ENCODE data around the gene PHEX.

Gene PHEX

DNA sequence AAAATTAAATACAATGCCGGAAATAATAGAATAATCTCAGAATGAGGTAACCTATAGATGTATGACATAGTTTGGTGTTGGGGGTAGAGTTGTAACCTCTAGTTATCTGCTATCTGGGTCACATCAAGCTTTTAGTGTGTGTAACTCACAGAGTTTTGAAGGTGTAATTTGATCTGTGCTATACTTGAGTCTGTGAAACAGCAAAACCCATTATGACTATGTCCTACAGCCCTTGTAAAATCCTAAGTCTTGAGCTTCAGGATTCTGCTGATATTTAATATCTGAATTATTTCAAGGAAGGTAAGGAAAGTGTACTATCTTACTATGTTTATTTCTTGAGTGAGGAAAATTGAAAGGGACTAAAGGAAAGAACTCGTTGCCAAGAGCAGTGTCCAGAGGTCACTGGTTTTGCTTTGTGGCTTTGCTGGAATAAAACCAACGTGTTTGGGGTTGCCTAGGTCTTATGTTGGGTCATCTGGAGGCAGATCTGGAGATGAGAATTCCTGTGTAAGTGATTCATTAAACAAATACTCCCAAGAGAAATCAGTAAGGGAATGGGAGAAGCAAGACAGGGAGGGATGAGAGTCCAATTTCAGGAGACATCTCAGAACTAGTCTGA, 132.8 kb downstream of the PHEX start:
- Mint-ChIP-seq H3K9me3 (no peaks in the 10 kb centered on the region), H3K27ac (no peak overlapping the region), H3K4me3 (no peak overlapping the region), H3K27me3 (peaks cover 0 to 11% of the 10 kb centered on the region in 2 donors), H3K36me3 (peaks cover 0 to 2% of the 10 kb centered on the region in 2 donors), H3K4me1 (no peaks in the 10 kb centered on the region)
- no peak for DNase-seq
- no peak for ATAC-seq (replicated peaks)

DNA sequence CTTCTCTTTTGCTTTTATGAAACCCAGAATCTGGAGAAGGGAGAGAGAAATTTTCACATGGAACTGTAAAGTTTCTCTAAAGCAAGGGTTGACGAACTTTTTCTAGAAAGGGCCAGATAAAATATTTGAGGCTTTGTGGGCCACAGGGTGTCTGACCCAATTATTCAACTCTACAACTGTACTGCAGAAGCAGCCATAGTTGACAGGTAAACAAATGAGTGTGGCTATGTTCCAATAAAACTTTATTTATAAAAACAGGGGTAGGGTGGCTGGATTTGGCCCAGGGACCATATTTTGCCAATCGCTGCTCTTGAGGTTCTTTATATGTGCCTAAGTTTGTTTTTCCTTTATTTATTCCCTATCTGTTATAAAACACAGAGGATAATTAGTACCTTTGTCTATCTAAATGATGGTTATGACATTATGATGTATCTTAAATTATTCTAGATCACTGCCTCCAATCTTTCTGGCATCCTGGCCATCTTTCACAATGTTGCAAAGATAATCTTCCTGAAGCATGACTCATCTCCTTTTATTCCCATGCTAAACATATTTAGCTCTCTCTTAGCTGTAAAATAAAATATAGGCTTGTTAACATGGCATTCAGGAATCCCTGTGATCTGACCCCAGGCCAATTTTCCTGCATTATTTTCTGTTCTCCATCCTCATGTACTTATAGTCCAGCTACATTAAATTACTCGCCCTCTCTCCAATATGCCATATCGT, 133.8 kb downstream of the PHEX start:
- Mint-ChIP-seq H3K9me3 (no peaks in the 10 kb centered on the region), H3K27ac (no peak overlapping the region), H3K36me3 (peaks cover 0 to 2% of the 10 kb centered on the region in 2 donors), H3K27me3 (peaks cover 0 to 12% of the 10 kb centered on the region in 2 donors), H3K4me1 (no peaks in the 10 kb centered on the region), H3K4me3 (no peak overlapping the region)
- DNase-seq (no peak), ATAC-seq (replicated peaks) (no peak)

DNA sequence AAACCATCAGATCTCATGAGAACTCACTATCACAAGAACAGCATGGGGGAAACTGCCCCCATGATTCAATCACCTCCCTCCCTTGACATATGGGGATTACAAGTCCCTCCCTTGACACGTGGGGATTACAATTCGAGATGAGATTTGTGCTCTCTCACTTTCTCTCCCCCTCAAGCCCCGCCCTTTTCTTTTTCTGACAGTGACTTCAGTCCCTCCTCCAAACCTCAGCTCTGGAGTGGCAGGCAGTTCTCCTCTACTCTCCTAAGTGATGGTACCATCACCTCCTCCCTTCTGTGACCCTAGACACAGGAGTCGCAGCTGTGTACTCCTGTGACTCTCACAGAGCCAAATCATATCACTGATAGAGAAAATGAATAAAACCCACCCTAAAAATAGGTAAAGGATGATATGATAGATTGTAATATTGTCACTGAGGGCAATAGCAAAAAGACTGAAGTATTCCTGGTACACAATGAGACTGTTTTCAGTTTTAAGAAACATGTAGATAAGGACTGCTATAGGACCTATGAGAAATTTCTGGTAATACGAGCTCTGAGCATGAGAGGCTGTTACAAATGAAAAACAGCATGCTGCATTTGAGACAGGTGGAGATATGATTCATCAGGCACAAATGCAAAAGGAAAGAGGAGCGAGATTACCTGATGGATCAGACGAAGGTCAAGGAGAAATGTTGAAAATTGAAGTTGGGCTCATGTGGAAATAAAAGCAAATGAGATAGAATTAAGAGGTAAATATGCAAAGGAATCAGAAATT, 139.3 kb downstream of the PHEX start:
- no peak for ATAC-seq (replicated peaks)

DNA sequence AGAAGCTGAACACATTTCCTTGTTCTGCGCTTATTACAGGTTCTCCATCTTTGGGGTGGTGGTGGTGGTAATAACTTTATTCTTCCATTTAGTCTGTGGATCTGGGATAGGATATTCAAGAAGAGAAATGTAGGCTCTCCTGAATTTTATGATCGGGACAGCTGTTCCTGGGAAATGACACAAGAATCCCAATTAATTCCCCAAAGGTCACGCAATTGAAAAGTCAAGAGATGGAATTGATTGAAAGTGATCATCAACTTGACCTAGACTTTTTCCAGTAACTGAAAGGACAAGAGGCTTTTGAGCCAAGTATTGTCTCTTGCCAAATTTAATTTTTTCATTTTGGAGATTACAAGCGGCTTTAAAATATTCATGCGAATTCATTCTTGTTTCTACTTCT, 141.8 kb downstream of the PHEX start:
- ATAC-seq (replicated peaks) = no peak
- H3K27ac Mint-ChIP-seq = no peak overlapping the region
- H3K4me1 Mint-ChIP-seq = no peaks in the 10 kb centered on the region
- no peak for DNase-seq
- no peaks in the 10 kb centered on the region for H3K9me3 Mint-ChIP-seq
- H3K27me3 Mint-ChIP-seq = peaks cover 8 to 16% of the 10 kb centered on the region in 2 donors
- peaks cover 0 to 11% of the 10 kb centered on the region in 2 donors for H3K36me3 Mint-ChIP-seq
- H3K4me3 Mint-ChIP-seq = no peak overlapping the region

More for the DNA sequence above, 139.3 kb downstream of the PHEX start:
- peaks cover 8 to 16% of the 10 kb centered on the region in 2 donors for H3K27me3 Mint-ChIP-seq
- H3K9me3 Mint-ChIP-seq = no peaks in the 10 kb centered on the region
- H3K4me3 Mint-ChIP-seq = no peak overlapping the region
- DNase-seq = no peak
- peaks cover 0 to 11% of the 10 kb centered on the region in 2 donors for H3K36me3 Mint-ChIP-seq
- H3K27ac Mint-ChIP-seq = no peak overlapping the region
- no peaks in the 10 kb centered on the region for H3K4me1 Mint-ChIP-seq

DNA sequence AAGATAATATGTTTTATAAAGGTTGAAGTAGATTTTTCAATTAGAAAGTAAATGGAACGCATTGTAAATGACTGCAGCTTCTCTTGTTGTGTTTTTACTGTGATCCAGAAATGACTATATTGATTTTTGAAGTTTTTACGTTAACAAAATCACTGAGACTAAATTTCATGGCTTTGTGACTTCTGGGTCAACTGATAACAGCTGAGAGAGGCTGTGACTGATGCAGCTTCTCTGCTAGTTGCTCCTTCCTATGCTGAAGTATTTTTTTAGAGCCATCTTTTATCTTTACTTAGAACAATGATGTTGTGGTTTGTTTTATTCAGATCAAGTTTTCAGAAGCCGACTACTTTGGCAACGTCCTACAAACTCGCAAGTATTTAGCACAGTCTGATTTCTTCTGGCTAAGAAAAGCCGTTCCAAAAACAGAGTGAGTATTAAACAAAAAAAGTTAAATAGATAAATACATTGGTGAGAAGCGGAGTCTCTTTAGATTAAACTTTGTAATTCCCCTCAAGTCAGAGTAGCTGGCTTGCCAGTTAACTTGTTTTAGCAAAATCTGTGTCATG, 145.9 kb downstream of the PHEX start:
- H3K9me3 Mint-ChIP-seq = peaks cover 3 to 12% of the 10 kb centered on the region in 2 donors
- no peak for DNase-seq
- peaks cover 11 to 15% of the 10 kb centered on the region in 2 donors for H3K36me3 Mint-ChIP-seq
- no peak overlapping the region for H3K4me3 Mint-ChIP-seq
- ATAC-seq (replicated peaks) = no peak
- H3K27me3 Mint-ChIP-seq = no peaks in the 10 kb centered on the region
- H3K27ac Mint-ChIP-seq = no peak overlapping the region
- no peaks in the 10 kb centered on the region for H3K4me1 Mint-ChIP-seq

DNA sequence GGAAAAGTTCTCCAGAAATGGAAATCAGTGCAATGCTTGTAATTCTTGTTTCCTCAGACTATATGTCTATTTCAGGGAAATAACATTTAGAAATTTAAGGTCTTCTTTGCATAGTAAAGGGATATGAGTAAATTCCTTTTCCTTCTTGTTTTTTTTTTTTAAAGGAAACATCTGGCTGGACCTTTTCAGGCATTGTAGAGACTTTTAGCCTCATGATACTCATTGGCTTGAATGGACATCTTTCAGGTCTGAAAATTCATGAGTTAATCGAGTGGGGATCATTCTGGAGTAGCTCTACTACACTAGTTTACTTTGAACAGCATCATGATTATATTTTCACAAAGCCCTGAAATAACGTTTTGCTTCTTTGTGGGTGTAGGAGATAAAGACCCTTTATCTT, 152.0 kb downstream of the PHEX start:
- no peaks in the 10 kb centered on the region for H3K4me1 Mint-ChIP-seq
- H3K4me3 Mint-ChIP-seq = no peak overlapping the region
- ATAC-seq (replicated peaks) = no peak
- no peak overlapping the region for H3K27ac Mint-ChIP-seq
- DNase-seq = no peak
- H3K9me3 Mint-ChIP-seq = peaks cover 3 to 12% of the 10 kb centered on the region in 2 donors
- H3K27me3 Mint-ChIP-seq = peaks cover 0 to 6% of the 10 kb centered on the region in 2 donors
- H3K36me3 Mint-ChIP-seq = peaks cover 14 to 18% of the 10 kb centered on the region in 2 donors

DNA sequence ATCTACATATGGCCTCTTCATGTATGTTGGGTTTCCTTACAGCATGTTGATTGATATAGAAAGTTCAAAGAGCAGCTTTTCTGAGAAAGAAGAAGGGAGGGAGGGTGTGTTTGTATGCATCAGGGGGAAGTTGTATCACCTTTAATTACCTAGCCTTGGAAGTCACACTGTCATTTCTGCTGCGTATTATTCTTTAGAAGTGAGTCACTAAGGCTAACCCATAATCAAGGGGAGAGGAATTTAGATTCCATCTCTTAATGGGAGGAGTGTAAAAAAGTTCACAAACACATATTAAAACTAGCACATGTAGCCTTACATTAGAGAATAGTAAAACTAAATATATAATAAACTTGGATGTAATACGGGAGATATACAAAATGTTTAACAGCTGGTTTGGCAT, 154.0 kb downstream of the PHEX start:
- no peak for DNase-seq

DNA sequence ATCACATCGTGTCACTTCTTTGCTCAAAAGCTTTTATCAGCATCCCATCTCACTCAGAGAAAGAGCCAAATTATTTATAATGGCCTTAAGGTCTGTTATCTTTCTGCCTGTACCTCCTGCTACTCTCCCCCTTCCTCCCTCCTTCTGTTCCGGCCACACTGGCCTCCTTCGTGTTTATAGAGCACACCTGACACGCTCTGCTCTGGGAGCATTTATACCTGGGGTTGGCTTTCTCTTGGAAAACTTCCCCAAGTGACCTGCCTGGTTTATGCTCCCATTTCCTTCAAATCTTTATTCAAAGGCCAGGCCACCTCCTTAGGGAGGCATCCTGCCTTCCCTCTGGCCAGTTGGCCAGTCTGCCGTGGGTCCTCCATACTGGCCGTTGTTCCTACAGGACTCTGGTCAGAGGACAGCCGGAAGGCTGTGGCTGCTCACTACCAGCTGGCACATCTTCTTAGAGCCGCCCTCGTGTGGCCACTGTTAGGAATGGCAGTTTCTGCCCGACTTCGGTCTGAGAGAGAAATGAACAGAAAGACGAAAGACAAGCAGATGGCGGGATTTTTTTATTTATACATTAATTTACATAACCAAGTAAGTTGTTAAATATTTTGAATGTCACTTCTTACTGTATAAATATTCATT, 160.4 kb downstream of the PHEX start:
- peak overlapping the region in 1 of 2 donors; percentile 28 for H3K4me3 Mint-ChIP-seq

More for the DNA sequence above, 154.0 kb downstream of the PHEX start:
- H3K4me3 Mint-ChIP-seq = no peak overlapping the region
- peaks cover 5 to 10% of the 10 kb centered on the region in 2 donors for H3K36me3 Mint-ChIP-seq
- no peaks in the 10 kb centered on the region for H3K4me1 Mint-ChIP-seq
- peaks cover 0 to under 1% of the 10 kb centered on the region in 2 donors for H3K9me3 Mint-ChIP-seq
- no peak for ATAC-seq (replicated peaks)
- H3K27me3 Mint-ChIP-seq = peaks cover 0 to 11% of the 10 kb centered on the region in 2 donors
- no peak overlapping the region for H3K27ac Mint-ChIP-seq

DNA sequence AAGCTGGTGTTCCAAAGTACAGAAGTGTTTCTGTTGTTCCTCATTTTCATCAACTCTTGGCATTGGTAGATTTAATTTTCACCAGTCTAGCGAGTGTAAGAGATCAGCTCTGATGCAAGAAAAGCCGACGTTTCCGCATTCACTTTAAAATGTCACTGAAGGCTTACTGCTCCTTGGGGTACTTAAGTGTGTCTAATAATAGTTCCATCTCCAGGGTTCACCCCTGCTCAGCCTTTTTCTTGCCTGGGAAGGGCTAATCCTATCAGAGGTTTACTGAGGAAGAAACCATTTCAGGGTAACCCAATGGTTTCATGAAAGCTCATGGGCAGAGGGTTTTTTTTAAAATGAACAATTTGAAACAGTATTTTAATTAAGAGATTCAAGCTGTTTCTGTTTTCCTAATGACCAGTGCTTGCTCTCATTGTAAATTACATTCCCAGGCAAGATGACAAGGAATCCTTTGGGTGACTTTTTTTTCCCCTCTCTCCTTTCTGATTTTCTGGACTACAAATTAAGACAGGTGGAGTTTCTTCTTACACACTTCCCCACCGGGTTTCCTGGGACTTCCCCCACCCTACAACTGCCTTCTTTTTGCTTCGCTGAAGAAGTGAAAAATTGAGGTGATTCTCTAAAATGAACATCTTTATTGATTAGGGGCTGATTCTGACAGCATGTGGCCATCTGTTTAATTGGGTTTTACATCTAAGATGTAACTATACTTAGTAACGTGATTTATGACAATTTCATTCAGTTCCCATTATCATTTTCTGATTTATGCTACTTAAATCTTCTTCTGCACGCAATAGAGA, 161.9 kb downstream of the PHEX start:
- peaks cover 4 to 5% of the 10 kb centered on the region in 2 donors for H3K9me3 Mint-ChIP-seq
- H3K4me3 Mint-ChIP-seq = peak overlapping the region in 1 of 2 donors; percentile 28
- H3K27me3 Mint-ChIP-seq = peaks cover 0 to 12% of the 10 kb centered on the region in 2 donors
- peaks cover 14 to 16% of the 10 kb centered on the region in 2 donors for H3K36me3 Mint-ChIP-seq
- ATAC-seq (replicated peaks) (peak; percentile 50 to 63), DNase-seq (peak; percentile 7)
- H3K4me1 Mint-ChIP-seq = peaks cover 6 to 14% of the 10 kb centered on the region in 2 donors
- no peak overlapping the region for H3K27ac Mint-ChIP-seq

More for the DNA sequence above, 160.4 kb downstream of the PHEX start:
- peak; percentile 47 for DNase-seq
- H3K27me3 Mint-ChIP-seq = peaks cover 0 to 8% of the 10 kb centered on the region in 2 donors
- H3K4me1 Mint-ChIP-seq = peaks cover 6 to 14% of the 10 kb centered on the region in 2 donors
- peaks cover 10 to 13% of the 10 kb centered on the region in 2 donors for H3K36me3 Mint-ChIP-seq
- H3K9me3 Mint-ChIP-seq = peaks cover 0 to 2% of the 10 kb centered on the region in 2 donors
- ATAC-seq (replicated peaks) = peak; percentile 63 to 76
- no peak overlapping the region for H3K27ac Mint-ChIP-seq

DNA sequence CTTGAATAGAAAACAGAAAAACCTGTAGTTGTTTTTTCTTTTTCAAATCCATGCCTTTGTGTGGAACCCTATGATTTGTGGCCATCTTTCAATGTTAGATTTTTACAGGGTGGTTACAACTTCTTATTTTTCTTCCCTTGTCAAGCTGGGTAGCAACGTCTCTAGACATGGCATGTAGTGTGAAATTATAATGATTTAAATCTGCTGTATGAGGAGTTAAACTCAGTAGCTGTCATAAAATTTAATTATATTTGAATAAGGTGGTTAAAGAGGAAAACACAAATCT, 162.5 kb downstream of the PHEX start:
- peaks cover 4 to 5% of the 10 kb centered on the region in 2 donors for H3K9me3 Mint-ChIP-seq
- H3K4me3 Mint-ChIP-seq = no peak overlapping the region
- H3K36me3 Mint-ChIP-seq = peaks cover 14 to 16% of the 10 kb centered on the region in 2 donors
- DNase-seq (no peak), ATAC-seq (replicated peaks) (no peak)
- peaks cover 0 to 12% of the 10 kb centered on the region in 2 donors for H3K27me3 Mint-ChIP-seq
- H3K4me1 Mint-ChIP-seq = peaks cover 6 to 14% of the 10 kb centered on the region in 2 donors
- no peak overlapping the region for H3K27ac Mint-ChIP-seq

DNA sequence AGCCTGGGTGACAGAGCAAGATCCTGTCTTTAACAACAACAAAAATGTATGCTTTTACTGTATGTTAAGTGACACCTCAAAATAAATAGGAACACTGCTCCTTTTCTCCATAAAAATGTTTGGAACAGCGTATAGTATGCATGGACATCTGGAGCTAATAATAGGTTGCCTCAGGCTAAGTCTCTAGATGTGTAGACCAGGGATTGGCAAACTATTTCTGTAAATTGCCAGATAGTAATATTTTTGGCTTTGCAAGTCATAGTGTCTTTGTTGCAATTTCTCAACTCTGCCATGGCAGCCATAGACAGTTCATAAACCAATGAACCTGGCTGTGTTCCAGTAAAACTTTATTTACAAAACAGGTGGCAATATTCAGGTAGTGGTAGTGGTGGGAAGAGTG, 164.0 kb downstream of the PHEX start:
- H3K4me1 Mint-ChIP-seq = peaks cover 6 to 14% of the 10 kb centered on the region in 2 donors
- H3K36me3 Mint-ChIP-seq = peaks cover 14 to 16% of the 10 kb centered on the region in 2 donors
- ATAC-seq (replicated peaks) = no peak
- no peak for DNase-seq
- H3K27me3 Mint-ChIP-seq = peaks cover 0 to 8% of the 10 kb centered on the region in 2 donors
- no peak overlapping the region for H3K27ac Mint-ChIP-seq
- H3K4me3 Mint-ChIP-seq = no peak overlapping the region
- peaks cover 4 to 5% of the 10 kb centered on the region in 2 donors for H3K9me3 Mint-ChIP-seq

DNA sequence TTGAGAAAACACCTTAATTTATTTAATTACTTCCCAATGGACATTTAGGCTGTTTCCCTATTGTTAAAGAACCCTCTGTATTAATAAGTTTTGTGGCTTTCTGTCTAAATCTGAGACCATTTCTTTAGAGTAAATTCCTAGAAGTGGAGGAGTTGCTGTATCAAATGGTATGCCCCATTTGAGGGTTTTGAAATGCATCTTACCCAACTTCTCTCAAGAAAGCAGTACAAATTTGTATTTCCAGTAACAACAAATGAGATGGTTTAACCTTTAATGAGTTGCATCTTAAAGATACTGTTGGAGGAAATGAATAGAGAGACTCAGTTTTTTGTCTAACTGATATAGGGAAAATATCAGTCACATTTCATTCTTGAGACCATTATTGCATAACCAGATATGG, 170.1 kb downstream of the PHEX start:
- no peak overlapping the region for H3K27ac Mint-ChIP-seq
- no peaks in the 10 kb centered on the region for H3K4me1 Mint-ChIP-seq
- ATAC-seq (replicated peaks) (no peak), DNase-seq (no peak)
- peaks cover 7% of the 10 kb centered on the region in 2 donors for H3K36me3 Mint-ChIP-seq
- peaks cover 4 to 5% of the 10 kb centered on the region in 2 donors for H3K9me3 Mint-ChIP-seq
- no peak overlapping the region for H3K4me3 Mint-ChIP-seq
- peaks cover 0 to 11% of the 10 kb centered on the region in 2 donors for H3K27me3 Mint-ChIP-seq

DNA sequence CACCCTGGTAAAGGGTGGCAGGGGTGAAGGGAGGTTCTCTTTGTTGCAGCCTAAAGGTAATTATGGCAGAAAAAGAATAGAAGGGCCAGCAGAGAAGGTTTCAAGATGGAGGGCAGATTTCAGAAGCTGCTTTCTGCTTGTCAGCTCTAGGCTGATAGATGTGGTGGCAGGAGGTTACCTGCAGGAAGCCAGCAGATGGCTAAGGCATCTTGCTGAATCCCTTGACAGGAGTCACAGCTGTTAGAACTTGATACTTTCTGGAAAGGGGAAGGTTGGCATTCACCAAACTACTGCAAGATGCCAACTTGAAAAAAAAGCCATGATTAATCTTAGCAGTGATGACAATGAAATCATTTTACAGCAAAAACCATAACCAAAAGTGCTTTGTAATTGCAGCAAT, 171.1 kb downstream of the PHEX start:
- Mint-ChIP-seq H3K4me3 (no peak overlapping the region), H3K4me1 (no peaks in the 10 kb centered on the region), H3K27me3 (peaks cover 0 to 11% of the 10 kb centered on the region in 2 donors), H3K27ac (no peak overlapping the region), H3K9me3 (peaks cover 3 to 4% of the 10 kb centered on the region in 2 donors), H3K36me3 (peaks cover 3 to 4% of the 10 kb centered on the region in 2 donors)
- DNase-seq = no peak
- ATAC-seq (replicated peaks) = no peak

Measured in stimulated activated naive B cell treated with anti-CD40 and anti-IgM and Interleukin-4, amounts not matched to agents 10 μg/mL and 1 μg/mL and 100 μg/mL, for 72 hours (primary cell).